A549 (cell line): Measurements from ENCODE around the gene CEL. TPM values are rescaled to one million over a fixed set of nuclear protein-coding genes. Genes with fewer than 3 reads are reported as not detected.

Experiments
- ATAC-seq, 2 experiments: fragments of 200-7000 bp in 1 of 2; fragments of >200 bp in 1 of 2; cut with Nextera tagmentation in 1 of 2; cut with Tn5 transposase in 1 of 2; 3 replicates each; pipeline versions ENCODE4 v1.8.0 to v1.9.1; 2018 to 2020; ENCODE audit warnings: mild to moderate bottlenecking in 1 of 2, moderate library complexity in 1 of 2
- CTCF ChIA-PET: fragments of 300-600 bp; sonication (Branson Sonifier 250); formaldehyde crosslinking; extraction: SDS; loops from one replicate; lab custom pipeline; 2021; ENCODE audit warnings: antibody characterized with exemption, inconsistent platforms; lab: Yijun Ruan, JAX
- POLR2A ChIA-PET: fragments of 350-600 bp; formaldehyde crosslinking; extraction: SDS; loops from one replicate; lab custom pipeline; 2021; ENCODE audit warnings: antibody characterized with exemption, inconsistent platforms; lab: Yijun Ruan, JAX
- DNase-seq, 2 experiments: peaks; one replicate each; pipeline versions ENCODE4 v3.0.0 to v3.0.0-alpha.2; 2011 to 2016; ENCODE audit warnings: low read depth in 1 of 2, low spot score in 1 of 2
- FAIRE-seq: peaks from 2 replicates; lab custom pipeline; 2011; peaks lifted over from hg19 to GRCh38; lab: Jason Lieb, UNC
- H3K27ac ChIP-seq, 2 experiments: fragments of >200 bp; sonication (Bioruptor Twin); formaldehyde crosslinking; 3 replicates each; pipeline ENCODE4 v1.5.1; 2016 to 2017
- H3K4me1 ChIP-seq: fragments of >200 bp; sonication (Bioruptor Twin); formaldehyde crosslinking; 3 replicates; pipeline ENCODE4 v1.6.1; 2016
- H3K4me2 ChIP-seq: fragments of >200 bp; sonication (Bioruptor Twin); formaldehyde crosslinking; 3 replicates; pipeline ENCODE4 v1.6.1; 2016
- H3K4me3 ChIP-seq: fragments of >200 bp; sonication (Bioruptor Twin); formaldehyde crosslinking; 3 replicates; pipeline ENCODE4 v1.5.1; 2016
- H3K9me3 ChIP-seq: fragments of >200 bp; sonication (Bioruptor Twin); formaldehyde crosslinking; 3 replicates; pipeline ENCODE4 v1.6.1; 2016
- ATOH8 ChIP-seq: fragments of 250-450 bp; sonication (Bioruptor Pico); IDR thresholded peaks from 2 replicates; pipeline ENCODE4 v1.5.0; 2020; ENCODE audit warnings: low read depth, mild to moderate bottlenecking, moderate library complexity
- BCL3 ChIP-seq: fragments of >200 bp; sonication (Bioruptor Twin); formaldehyde crosslinking; IDR thresholded peaks from 3 replicates; pipeline ENCODE4 v1.6.1; 2016
- BHLHE40 ChIP-seq: IDR thresholded peaks from 2 replicates; pipeline ENCODE4 v1.6.1; 2012; ENCODE audit warnings: low read depth, low read length, inconsistent platforms
- CBX8 ChIP-seq: fragments of 200-600 bp; sonication (generic); IDR thresholded peaks from 2 replicates; pipeline ENCODE4 v1.6.1; 2016
- EHMT2 ChIP-seq: fragments of 200-600 bp; sonication (generic); IDR thresholded peaks from 2 replicates; pipeline ENCODE4 v1.6.1; 2016; ENCODE audit warnings: antibody characterized with exemption, low read depth, mild to moderate bottlenecking, moderate library complexity
- EP300 ChIP-seq, 2 experiments: fragments of >200 bp; sonication (Bioruptor Twin); formaldehyde crosslinking; IDR thresholded peaks; 2 replicates in 1 of 2; 3 replicates in 1 of 2; pipeline ENCODE4 v1.6.1; 2016 to 2017
- ESRRA ChIP-seq: fragments of 150-350 bp; IDR thresholded peaks from 2 replicates; pipeline ENCODE4 v1.6.1; 2014; ENCODE audit warnings: mild to moderate bottlenecking, low read length, borderline replicate concordance
- FOSB ChIP-seq: fragments of 250-450 bp; sonication (Bioruptor Pico); IDR thresholded peaks from 2 replicates; pipeline ENCODE4 v1.5.0; 2020; ENCODE audit warnings: mild to moderate bottlenecking, moderate library complexity
- FOXS1 ChIP-seq: fragments of 250-450 bp; sonication (Bioruptor Pico); IDR thresholded peaks from 2 replicates; pipeline ENCODE4 v1.5.0; 2020; ENCODE audit warnings: mild to moderate bottlenecking, moderate library complexity
- GATA3 ChIP-seq: IDR thresholded peaks from 2 replicates; pipeline ENCODE4 v1.6.1; 2012; ENCODE audit warnings: borderline replicate concordance
- HES2 ChIP-seq: fragments of >200 bp; sonication (Bioruptor Twin); formaldehyde crosslinking; IDR thresholded peaks from 2 replicates; pipeline ENCODE4 v1.6.1; 2016
- HOXB5 ChIP-seq: fragments of 250-450 bp; sonication (Bioruptor Pico); IDR thresholded peaks from 2 replicates; pipeline ENCODE4 v1.5.0; 2020; ENCODE audit warnings: mild to moderate bottlenecking, moderate library complexity
- JUN ChIP-seq, 2 experiments: fragments of >200 bp; sonication (Bioruptor Twin); formaldehyde crosslinking; IDR thresholded peaks; 2 replicates in 1 of 2; 3 replicates in 1 of 2; pipeline ENCODE4 v1.6.1; 2016 to 2017
- JUNB ChIP-seq: fragments of >200 bp; sonication (Bioruptor Twin); formaldehyde crosslinking; IDR thresholded peaks from 2 replicates; pipeline ENCODE4 v1.6.1; 2016
- NPAS2 ChIP-seq: fragments of 250-450 bp; sonication (Bioruptor Pico); IDR thresholded peaks from 2 replicates; pipeline ENCODE4 v1.8.0; 2022; ENCODE audit warnings: mild to moderate bottlenecking, moderate library complexity, borderline replicate concordance
- PHF8 ChIP-seq: fragments of 200-600 bp; sonication (generic); IDR thresholded peaks from 2 replicates; pipeline ENCODE4 v1.6.1; 2016; ENCODE audit warnings: low read depth, mild to moderate bottlenecking, antibody characterized with exemption, moderate library complexity, borderline replicate concordance
- POLR2A ChIP-seq: IDR thresholded peaks from 2 replicates; pipeline ENCODE4 v1.6.1; 2012; ENCODE audit warnings: mild to moderate bottlenecking, low read length
- POLR2AphosphoS2 ChIP-seq: conservative IDR thresholded peaks from 2 replicates; pipeline ENCODE4 v1.6.1; 2012; ENCODE audit warnings: low read length, improper control_type of control experiment, inconsistent platforms
- RARB ChIP-seq: fragments of 250-450 bp; sonication (Bioruptor Pico); IDR thresholded peaks from 2 replicates; pipeline ENCODE4 v1.8.0; 2021; ENCODE audit warnings: mild to moderate bottlenecking, moderate library complexity
- REST ChIP-seq: fragments of 200-600 bp; sonication (generic); IDR thresholded peaks from 2 replicates; pipeline ENCODE4 v1.6.1; 2016; ENCODE audit warnings: antibody characterized with exemption, mild to moderate bottlenecking, moderate library complexity
- RFX5 ChIP-seq: fragments of 450-650 bp; IDR thresholded peaks from 2 replicates; pipeline ENCODE4 v1.7.1; 2014; ENCODE audit warnings: antibody characterized with exemption, mild to moderate bottlenecking, moderate library complexity
- SMC3 ChIP-seq: fragments of >200 bp; sonication (Bioruptor Twin); formaldehyde crosslinking; IDR thresholded peaks from 3 replicates; pipeline ENCODE4 v1.6.1; 2018; ENCODE audit warnings: inconsistent platforms
- TP53 ChIP-seq: fragments of 250-450 bp; sonication (Bioruptor Pico); IDR thresholded peaks from 2 replicates; pipeline ENCODE4 v1.5.0; 2021; ENCODE audit warnings: mild to moderate bottlenecking, moderate library complexity
- USF2 ChIP-seq: fragments of 450-650 bp; IDR thresholded peaks from 2 replicates; pipeline ENCODE4 v1.6.1; 2014; ENCODE audit warnings: antibody characterized with exemption
- ZC3H11A ChIP-seq: fragments of 450-650 bp; IDR thresholded peaks from 2 replicates; pipeline ENCODE4 v1.6.1; 2014; ENCODE audit warnings: antibody characterized with exemption, mild to moderate bottlenecking
- ZFP36 ChIP-seq: fragments of 450-650 bp; IDR thresholded peaks from 2 replicates; pipeline ENCODE4 v1.6.1; 2014; ENCODE audit warnings: borderline replicate concordance; ENCODE audit not compliant: partially characterized antibody
- ZNF302 ChIP-seq: fragments of 250-450 bp; sonication (Bioruptor Pico); IDR thresholded peaks from 2 replicates; pipeline ENCODE4 v1.9.0; 2021; ENCODE audit warnings: inconsistent platforms, mild to moderate bottlenecking, moderate library complexity
- WGBS: methylation state at CpG from one replicate; pipeline ENCODE4 v1.1.6; 2017; ENCODE audit errors: missing lambda C conversion rate; 5-methylcytosine and 5-hydroxymethylcytosine counted together
- polyA plus RNA-seq, 4 experiments: library from polyadenylated mRNA; depleted of rRNA in 3 of 4; stranded (reverse); fragments of >200 nt; fragmentation: RNase III in 1 of 4; extraction: RNeasy Plus Mini Kit Qiagen cat#74134 plus additional on column Dnase treatment in 1 of 4; gene quantifications; 2 replicates in 3 of 4; 3 replicates in 1 of 4; pipeline ENCODE4 v1.2.3, GENCODE V29; 2011 to 2017

Gene CEL
- polyA plus RNA-seq, 2 of the 4 experiments (the other 2 are of a cell fraction) = 0.23 to 0.68 TPM

- ChIA-PET POLR2A (interaction anchor here (0.6 to 2.1 kb wide), 25 partner anchors 8 to 449 kb away, joined by 3 to 27 read pairs (median 5); partner anchors contain the start of genes DDX31, GTF3C4, SLC2A6 and SURF1), CTCF (interaction anchor here (0.7 to 4.7 kb wide), 7 partner anchors 12 to 117 kb away, joined by 3 to 22 read pairs (median 3); partner anchors contain the start of gene GFI1B)
- H3K9me3 ChIP-seq = no peaks in the 10 kb centered on the region
- ATAC-seq (peak; percentile 10 to 41; a peak in 5 of 6 replicates), DNase-seq (no peak), FAIRE-seq (no peak)
- H3K4me1 ChIP-seq = peaks cover 17% of the 10 kb centered on the region
- H3K4me3 ChIP-seq = peak overlapping the region; percentile 67
- H3K4me2 ChIP-seq = peak overlapping the region; percentile 92
- WGBS = 1% methylated on average over 19 of the region's 28 CpGs
- peak; percentile 57; the same call in 1 of the 2 replicates for TF ChIP-seq PHF8
- TF ChIP-seq EP300 (IDR thresholded peaks at IDR 0.05) = no peak
- peak overlapping the region; percentile 83 to 96 for H3K27ac ChIP-seq
Observed at GRCh38 chr9:133029994-133030316, 31.8 kb upstream of the CEL start.

GRCh38 chr9:133030317-133031129 is 31.3 kb upstream of the CEL start, which contains the start of gene GTF3C5:
GTF3C5 (plus strand) TSS chr9:133030997; CDS start chr9:133031012, 15 bp downstream.
- peaks cover 17% of the 10 kb centered on the region for H3K4me1 ChIP-seq
- ATAC-seq (peak; percentile 98 to 99), DNase-seq (peak; percentile 99 to 100), FAIRE-seq (peak; percentile 54)
- under 1% methylated on average over 43 of the region's 63 CpGs for WGBS
- peak within 1 kb of the TSS; percentile 67 for H3K4me3 ChIP-seq
- H3K9me3 ChIP-seq = no peaks in the 10 kb centered on the region
- CTCF ChIA-PET = interaction anchor here (0.7 to 4.7 kb wide), 8 partner anchors 8 to 117 kb away, joined by 3 to 47 read pairs (median 4); partner anchors contain the start of gene GFI1B
- peak within 1 kb of the TSS; percentile 99 for H3K4me2 ChIP-seq
- POLR2A ChIA-PET = interaction anchor here (0.6 to 2.1 kb wide), 30 partner anchors 8 to 448 kb away, joined by 3 to 27 read pairs (median 5); partner anchors contain the start of genes CACFD1, DDX31, GTF3C4 and SLC2A6
- H3K27ac ChIP-seq = peak within 1 kb of the TSS; percentile 83 to 96
- TF ChIP-seq RFX5 (peak; percentile 21; the same call in 1 of the 2 replicates), SMC3 (no peak), RARB (CRISPR knock-in tag) (no peak), GATA3 (peak; percentile 43), EP300 (IDR thresholded peaks at IDR 0.05) (no peak), EHMT2 (no peak), USF2 (no peak), BHLHE40 (no peak), NPAS2 (CRISPR knock-in tag) (no peak), TP53 (CRISPR knock-in tag) (peak; percentile 71; the same call in 1 of the 2 replicates), JUNB (no peak), POLR2AphosphoS2 (no peak), REST (no peak), CBX8 (no peak), ESRRA (no peak), ZFP36 (no peak), ZNF302 (no peak), FOSB (CRISPR knock-in tag) (no peak), BCL3 (peak; percentile 71; the same call in 2 of the 3 replicates), HOXB5 (CRISPR knock-in tag) (peak; percentile 81; the same call in 1 of the 2 replicates), POLR2A (peak; percentile 80), FOXS1 (CRISPR knock-in tag) (peak; percentile 55; the same call in 1 of the 2 replicates), HES2 (no peak), JUN (IDR thresholded peaks at IDR 0.05) (peak; percentile 79 to 91; a peak in 4 of 5 replicates), ATOH8 (CRISPR knock-in tag) (peak; percentile 22; the same call in 1 of the 2 replicates), ZC3H11A (peak; percentile 17; the same call in 1 of the 2 replicates)
